ENCODE data around the gene TEX261.
"Not testable (repeated sequence)": the region's sequence is repeated elsewhere in the genome, so short reads cannot be mapped to it uniquely, and the experiment has no call there.

The TEX261 gene

GRCh38 chr2:70994699-70995425, at the start of gene TEX261:
TSS of gene TEX261 (minus strand) at chr2:70994873. CDS start at chr2:70994757, 116 bp downstream.
- DNase-seq (ENCODE audit: low read depth), result peak; percentile 80

- no peak for DNase-seq (ENCODE audit: low read depth)
Observed at GRCh38 chr2:71043531-71044407, 49.1 kb upstream of the TEX261 start.

GRCh38 chr2:71042287-71042686, 47.6 kb upstream of the TEX261 start:
- no peak for DNase-seq (ENCODE audit: low read depth)

GRCh38 chr2:71036296-71036695, 41.6 kb upstream of the TEX261 start:
- DNase-seq (ENCODE audit: low read depth), result not testable (repeated sequence)

GRCh38 chr2:71023553-71024243, 29.0 kb upstream of the TEX261 start:
- peak; percentile 44 for DNase-seq (ENCODE audit: low read depth)

GRCh38 chr2:71021394-71021793, 26.7 kb upstream of the TEX261 start:
- not testable (repeated sequence) for DNase-seq (ENCODE audit: low read depth)

GRCh38 chr2:71019989-71020388, 25.3 kb upstream of the TEX261 start:
- not testable (repeated sequence) for DNase-seq (ENCODE audit: low read depth)

- no peak for DNase-seq (ENCODE audit: low read depth)
Observed at GRCh38 chr2:71018625-71019024, 24.0 kb upstream of the TEX261 start.

GRCh38 chr2:71011786-71012185, 17.1 kb upstream of the TEX261 start:
- DNase-seq (ENCODE audit: low read depth), result not testable (repeated sequence)

- no peak for DNase-seq (ENCODE audit: low read depth)
Observed at GRCh38 chr2:71008342-71008741, 13.7 kb upstream of the TEX261 start.

- no peak for DNase-seq (ENCODE audit: low read depth)
Observed at GRCh38 chr2:71006955-71007799, 12.5 kb upstream of the TEX261 start.

- no peak for DNase-seq (ENCODE audit: low read depth)
Observed at GRCh38 chr2:71006323-71006722, 11.7 kb upstream of the TEX261 start.

- no peak for DNase-seq (ENCODE audit: low read depth)
Observed at GRCh38 chr2:71005271-71006202, 10.9 kb upstream of the TEX261 start.

GRCh38 chr2:71004857-71005256, 10.2 kb upstream of the TEX261 start:
- no peak for DNase-seq (ENCODE audit: low read depth)

- DNase-seq (ENCODE audit: low read depth), result no peak
Observed at GRCh38 chr2:71003966-71004755, 9.5 kb upstream of the TEX261 start.

- DNase-seq (ENCODE audit: low read depth), result no peak
Observed at GRCh38 chr2:71003396-71003795, 8.7 kb upstream of the TEX261 start.

GRCh38 chr2:71001981-71002570, 7.4 kb upstream of the TEX261 start:
- no peak for DNase-seq (ENCODE audit: low read depth)

GRCh38 chr2:71001592-71001927, 6.9 kb upstream of the TEX261 start:
- DNase-seq (ENCODE audit: low read depth), result no peak
